Activated CD4-positive, alpha-beta T cell treated with anti-CD3 and anti-CD28 coated beads for 36 hours (primary cell): ENCODE measurements around the gene PCDHB5. TPM values are rescaled to one million over a fixed set of nuclear protein-coding genes. Genes with fewer than 3 reads are reported as not detected.
"Not testable (repeated sequence)": the region's sequence is repeated elsewhere in the genome, so short reads cannot be mapped to it uniquely, and the experiment has no call there.

Source experiments
- ATAC-seq: fragments of 200-7000 bp; cut with Tn5 transposase; one replicate; pipeline ENCODE4 v1.10.0; 2021; ENCODE audit warnings: mild to moderate bottlenecking, moderate library complexity
- CTCF ChIA-PET: fragments of 350-600 bp; sonication (Branson Sonifier 250); formaldehyde crosslinking; loops from one replicate; lab custom pipeline; 2021; ENCODE audit warnings: antibody characterized with exemption; lab: Charles Lee
- POLR2A ChIA-PET: fragments of 350-600 bp; sonication (Branson Sonifier 250); formaldehyde crosslinking; loops from one replicate; lab custom pipeline; 2021; ENCODE audit warnings: antibody characterized with exemption, inconsistent platforms; lab: Charles Lee
- DNase-seq: peaks from one replicate; pipeline ENCODE4 v3.0.0-alpha.2; 2020
- H3K27ac Mint-ChIP-seq: one replicate; pipeline ENCODE4 v1.8.0; 2021; ENCODE audit warnings: mixed read lengths
- H3K27me3 Mint-ChIP-seq: one replicate; pipeline ENCODE4 v1.8.0; 2021; ENCODE audit warnings: mixed read lengths
- H3K36me3 Mint-ChIP-seq: one replicate; pipeline ENCODE4 v1.8.0; 2021; ENCODE audit warnings: low read depth, mixed read lengths
- H3K4me1 Mint-ChIP-seq: one replicate; pipeline ENCODE4 v1.8.0; 2021; ENCODE audit warnings: mixed read lengths
- H3K4me3 Mint-ChIP-seq: one replicate; pipeline ENCODE4 v1.8.0; 2021; ENCODE audit warnings: mild to moderate bottlenecking, moderate library complexity, mixed read lengths
- H3K9me3 Mint-ChIP-seq: one replicate; pipeline ENCODE4 v1.8.0; 2021; ENCODE audit warnings: low read depth, mixed read lengths
- intact Hi-C, 2 experiments: fragments of 100-400 bp; cut with DNase I in 1 of 2; cut with micrococcal nuclease in 1 of 2; formaldehyde crosslinking; loops; one replicate each; pipeline versions ENCODE4 v1.14.2 to v1.15.1; 2022 to 2024; cut with DNase I, micrococcal nuclease
- total RNA-seq, 2 experiments: library from RNA; stranded (reverse); gene quantifications; one replicate each; pipeline ENCODE4 v1.2.3, GENCODE V29; 2021

The PCDHB5 gene
- not detected for total RNA-seq

- ChIA-PET CTCF (interaction anchor here (0.6 to 1.1 kb wide), 4 partner anchors 13 to 235 kb away, joined by 3 to 4 read pairs (median 3); partner anchors contain the start of genes PCDHB4 and PCDHGB3), POLR2A (no interaction called here)
- intact Hi-C loops, result no loop called here
- Mint-ChIP-seq H3K9me3 (peaks cover 28% of the 10 kb centered on the region), H3K4me1 (peaks cover 9% of the 10 kb centered on the region), H3K27me3 (peaks cover 32% of the 10 kb centered on the region), H3K27ac (no peak within 1 kb of the TSS), H3K4me3 (peak within 1 kb of the TSS; percentile 11), H3K36me3 (peaks cover 11% of the 10 kb centered on the region)
- ATAC-seq (no peak), DNase-seq (peak; percentile 38)
Measured at GRCh38 chr5:141135030-141135717, at the start of gene PCDHB5. PCDHB5 (plus strand) TSS chr5:141135206; CDS start chr5:141135435, 229 bp downstream.

GRCh38 chr5:141094481-141095262, 40.3 kb upstream of the PCDHB5 start, which contains the start of gene PCDHB2:
PCDHB2 (plus strand) TSS chr5:141094615; CDS start chr5:141094791, 176 bp downstream.
- intact Hi-C loops, result no loop called here
- ChIA-PET POLR2A (no interaction called here), CTCF (interaction anchor here (0.6 kb wide), 1 partner anchor 178 kb away, joined by 3 read pairs; no protein-coding TSS in a partner anchor)
- peaks cover 35% of the 10 kb centered on the region for H3K27me3 Mint-ChIP-seq
- ATAC-seq (no peak), DNase-seq (peak; percentile 17)
- peaks cover 3% of the 10 kb centered on the region for H3K36me3 Mint-ChIP-seq
- peaks cover 21% of the 10 kb centered on the region for H3K9me3 Mint-ChIP-seq
- H3K4me1 Mint-ChIP-seq, result no peaks in the 10 kb centered on the region
- H3K27ac Mint-ChIP-seq, result no peak within 1 kb of the TSS
- H3K4me3 Mint-ChIP-seq, result no peak within 1 kb of the TSS

- peaks cover 5% of the 10 kb centered on the region for H3K36me3 Mint-ChIP-seq
- H3K27ac Mint-ChIP-seq, result no peak overlapping the region
- peaks cover 40% of the 10 kb centered on the region for H3K27me3 Mint-ChIP-seq
- intact Hi-C loops, result no loop called here
- ChIA-PET CTCF (interaction anchor here (0.6 kb wide), 1 partner anchor 179 kb away, joined by 3 read pairs; no protein-coding TSS in a partner anchor), POLR2A (no interaction called here)
- ATAC-seq (no peak), DNase-seq (no peak)
- H3K9me3 Mint-ChIP-seq, result peaks cover 25% of the 10 kb centered on the region
- H3K4me1 Mint-ChIP-seq, result no peaks in the 10 kb centered on the region
- no peak overlapping the region for H3K4me3 Mint-ChIP-seq
Measured at GRCh38 chr5:141095263-141095641, 39.8 kb upstream of the PCDHB5 start.

GRCh38 chr5:141096181-141096580, 38.8 kb upstream of the PCDHB5 start:
- H3K4me3 Mint-ChIP-seq, intact Hi-C loops, POLR2A ChIA-PET, H3K4me1 Mint-ChIP-seq, DNase-seq, ATAC-seq, H3K36me3 Mint-ChIP-seq, CTCF ChIA-PET, H3K27ac Mint-ChIP-seq: not testable (repeated sequence)
- Mint-ChIP-seq H3K27me3 (peaks cover 45% of the 10 kb centered on the region), H3K9me3 (peaks cover 30% of the 10 kb centered on the region)

GRCh38 chr5:141096586-141096985, 38.4 kb upstream of the PCDHB5 start:
- POLR2A ChIA-PET, CTCF ChIA-PET, H3K4me3 Mint-ChIP-seq, ATAC-seq, H3K27ac Mint-ChIP-seq, DNase-seq, intact Hi-C loops, H3K36me3 Mint-ChIP-seq, H3K4me1 Mint-ChIP-seq: not testable (repeated sequence)
- Mint-ChIP-seq H3K9me3 (peaks cover 33% of the 10 kb centered on the region), H3K27me3 (peaks cover 49% of the 10 kb centered on the region)

- DNase-seq, result peak; percentile 80
- H3K27ac Mint-ChIP-seq, result no peak within 1 kb of the TSS
- peaks cover 13% of the 10 kb centered on the region for H3K36me3 Mint-ChIP-seq
- no peaks in the 10 kb centered on the region for H3K4me1 Mint-ChIP-seq
- intact Hi-C loops, result loop anchor here in 1 of 2 experiments (10.0 kb wide), 1 partner anchor 244 kb away; the partner anchor contains the start of gene PCDHGA3
- no peak within 1 kb of the TSS for H3K4me3 Mint-ChIP-seq
- POLR2A ChIA-PET, result no interaction called here
- peaks cover 38% of the 10 kb centered on the region for H3K27me3 Mint-ChIP-seq
- ATAC-seq, result peak; percentile 70
- H3K9me3 Mint-ChIP-seq, result peaks cover 25% of the 10 kb centered on the region
- CTCF ChIA-PET, result interaction anchor here (0.7 kb wide), 2 partner anchors 26 to 124 kb away, joined by 3 read pairs; no protein-coding TSS in a partner anchor
Measured at GRCh38 chr5:141100243-141100805, 34.7 kb upstream of the PCDHB5 start, which contains the start of gene PCDHB3. PCDHB3 (plus strand) TSS chr5:141100473; CDS start chr5:141100650, 177 bp downstream.

GRCh38 chr5:141101059-141101458, 33.9 kb upstream of the PCDHB5 start:
- ATAC-seq (no peak), DNase-seq (no peak)
- POLR2A ChIA-PET, result no interaction called here
- Mint-ChIP-seq H3K27ac (no peak overlapping the region), H3K4me1 (no peaks in the 10 kb centered on the region), H3K36me3 (peaks cover 10% of the 10 kb centered on the region), H3K27me3 (peaks cover 33% of the 10 kb centered on the region), H3K4me3 (no peak overlapping the region), H3K9me3 (peaks cover 18% of the 10 kb centered on the region)
- CTCF ChIA-PET, result interaction anchor here (0.7 kb wide), 2 partner anchors 25 to 123 kb away, joined by 3 read pairs; no protein-coding TSS in a partner anchor
- intact Hi-C loops, result loop anchor here in 1 of 2 experiments (10.0 kb wide), 1 partner anchor 244 kb away; the partner anchor contains the start of gene PCDHGA3

GRCh38 chr5:141102070-141102469, 32.9 kb upstream of the PCDHB5 start:
- H3K4me1 Mint-ChIP-seq, H3K27ac Mint-ChIP-seq, POLR2A ChIA-PET, H3K4me3 Mint-ChIP-seq, CTCF ChIA-PET, H3K36me3 Mint-ChIP-seq, DNase-seq, ATAC-seq: not testable (repeated sequence)
- Mint-ChIP-seq H3K27me3 (peaks cover 33% of the 10 kb centered on the region), H3K9me3 (peaks cover 18% of the 10 kb centered on the region)
- intact Hi-C loops, result loop anchor here in 1 of 2 experiments (10.0 kb wide), 1 partner anchor 243 kb away; the partner anchor contains the start of gene PCDHGA3

- ATAC-seq, H3K4me1 Mint-ChIP-seq, H3K27ac Mint-ChIP-seq, CTCF ChIA-PET, POLR2A ChIA-PET, DNase-seq, H3K4me3 Mint-ChIP-seq, H3K36me3 Mint-ChIP-seq: not testable (repeated sequence)
- Mint-ChIP-seq H3K9me3 (peaks cover 18% of the 10 kb centered on the region), H3K27me3 (peaks cover 35% of the 10 kb centered on the region)
- intact Hi-C loops, result loop anchor here in 1 of 2 experiments (10.0 kb wide), 1 partner anchor 242 kb away; the partner anchor contains the start of gene PCDHGA3
Measured at GRCh38 chr5:141102471-141102870, 32.5 kb upstream of the PCDHB5 start.

- Mint-ChIP-seq H3K27ac (no peak overlapping the region), H3K4me3 (no peak overlapping the region), H3K9me3 (peaks cover 10% of the 10 kb centered on the region), H3K27me3 (peaks cover 22% of the 10 kb centered on the region), H3K4me1 (no peaks in the 10 kb centered on the region), H3K36me3 (peaks cover 7% of the 10 kb centered on the region)
- ChIA-PET POLR2A (no interaction called here), CTCF (no interaction called here)
- DNase-seq (no peak), ATAC-seq (no peak)
- intact Hi-C loops, result loop anchor here in 1 of 2 experiments (10.0 kb wide), 1 partner anchor 239 kb away; the partner anchor contains the start of gene PCDHGA3
Measured at GRCh38 chr5:141105350-141105749, 29.7 kb upstream of the PCDHB5 start.

- Mint-ChIP-seq H3K27me3 (peaks cover 21% of the 10 kb centered on the region), H3K4me1 (no peaks in the 10 kb centered on the region), H3K27ac (no peak overlapping the region), H3K4me3 (no peak overlapping the region), H3K36me3 (no peaks in the 10 kb centered on the region), H3K9me3 (peaks cover 19% of the 10 kb centered on the region)
- ATAC-seq, result no peak
- POLR2A ChIA-PET, result no interaction called here
- no peak for DNase-seq
- CTCF ChIA-PET, result no interaction called here
- intact Hi-C loops, result no loop called here
Measured at GRCh38 chr5:141119250-141119649, 15.8 kb upstream of the PCDHB5 start.
